Neural progenitor cell (in vitro differentiated cells): ENCODE results near the gene TMEM165. TPM values are rescaled to one million over a fixed set of nuclear protein-coding genes. Genes with fewer than 3 reads are reported as not detected.

Experiments
- DNase-seq: peaks from one replicate; pipeline ENCODE4 v3.0.0-alpha.2; 2016; ENCODE audit warnings: low spot score
- H2AFZ ChIP-seq: fragments of 200-600 bp; sonication (generic); replicated peaks from 2 replicates; pipeline ENCODE4 v1.6.1; 2016; ENCODE audit warnings: antibody characterized with exemption
- H3F3A ChIP-seq: fragments of 200-600 bp; sonication (generic); 2 replicates; pipeline ENCODE4 v1.6.1; 2016; ENCODE audit warnings: antibody characterized with exemption, low read depth
- H3K27ac ChIP-seq: fragments of 200-600 bp; sonication (generic); 2 replicates; pipeline ENCODE4 v1.5.1; 2016; ENCODE audit warnings: mild to moderate bottlenecking
- H3K27me3 ChIP-seq: fragments of 200-600 bp; sonication (generic); 2 replicates; pipeline ENCODE4 v1.6.1; 2016; ENCODE audit warnings: mild to moderate bottlenecking, moderate library complexity
- H3K36me3 ChIP-seq: fragments of 200-600 bp; sonication (generic); 2 replicates; pipeline ENCODE4 v1.5.1; 2016
- H3K4me1 ChIP-seq: fragments of 200-600 bp; sonication (generic); 2 replicates; pipeline ENCODE4 v1.6.1; 2016; ENCODE audit warnings: mixed run types
- H3K4me2 ChIP-seq: fragments of 200-600 bp; sonication (generic); 2 replicates; pipeline ENCODE4 v1.6.1; 2016
- H3K4me3 ChIP-seq: fragments of 200-600 bp; sonication (generic); 2 replicates; pipeline ENCODE4 v1.5.1; 2016
- H3K79me2 ChIP-seq: fragments of 200-600 bp; sonication (generic); 2 replicates; pipeline ENCODE4 v1.6.1; 2016; ENCODE audit warnings: low read depth
- H3K9ac ChIP-seq: fragments of 200-600 bp; sonication (generic); 2 replicates; pipeline ENCODE4 v1.6.1; 2016
- H3K9me3 ChIP-seq: fragments of 200-600 bp; sonication (generic); 2 replicates; pipeline ENCODE4 v1.5.1; 2016; ENCODE audit warnings: low read depth
- H4K20me1 ChIP-seq: fragments of 200-600 bp; sonication (generic); 2 replicates; pipeline ENCODE4 v1.6.1; 2016; ENCODE audit warnings: low read depth
- H3K27ac Mint-ChIP-seq: 3 replicates; pipeline ENCODE4 v1.8.0; 2021; ENCODE audit warnings: mixed read lengths
- H3K27me3 Mint-ChIP-seq: 2 replicates; pipeline ENCODE4 v1.8.0; 2022; ENCODE audit warnings: low read depth, mild to moderate bottlenecking, inconsistent platforms, moderate library complexity, mixed read lengths; ENCODE audit not compliant: insufficient read depth
- H3K36me3 Mint-ChIP-seq: 3 replicates; pipeline ENCODE4 v1.8.0; 2021; ENCODE audit warnings: mixed read lengths
- H3K4me1 Mint-ChIP-seq: 3 replicates; pipeline ENCODE4 v1.8.0; 2021; ENCODE audit warnings: mixed read lengths
- H3K4me3 Mint-ChIP-seq: 3 replicates; pipeline ENCODE4 v1.8.0; 2021; ENCODE audit warnings: mild to moderate bottlenecking, moderate library complexity, mixed read lengths
- H3K9me3 Mint-ChIP-seq: 3 replicates; pipeline ENCODE4 v1.8.0; 2020; ENCODE audit warnings: mixed read lengths
- EZH2 ChIP-seq: fragments of 200-600 bp; sonication (generic); IDR thresholded peaks from 2 replicates; pipeline ENCODE4 v1.6.1; 2017; ENCODE audit warnings: antibody characterized with exemption, mild to moderate bottlenecking, moderate library complexity
- EZH2phosphoT487 ChIP-seq: fragments of 200-600 bp; sonication (generic); IDR thresholded peaks from 2 replicates; pipeline ENCODE4 v1.6.1; 2017; ENCODE audit warnings: antibody characterized with exemption
- total RNA-seq: library from RNA; depleted of rRNA; stranded (reverse); fragments of >200 nt; gene quantifications from 2 replicates; pipeline ENCODE4 v1.2.3, GENCODE V29; 2015; ENCODE audit warnings: low replicate concordance
- TF ChIP-seq, protein P1 (sequence below): fragments of 200-600 bp; sonication (generic); IDR thresholded peaks from 2 replicates; pipeline ENCODE4 v1.5.1; 2017; ENCODE audit warnings: antibody characterized with exemption, mild to moderate bottlenecking

The TMEM165 gene
- total RNA-seq, 1 donor from 2014 or later, result 110 TPM

DNA sequence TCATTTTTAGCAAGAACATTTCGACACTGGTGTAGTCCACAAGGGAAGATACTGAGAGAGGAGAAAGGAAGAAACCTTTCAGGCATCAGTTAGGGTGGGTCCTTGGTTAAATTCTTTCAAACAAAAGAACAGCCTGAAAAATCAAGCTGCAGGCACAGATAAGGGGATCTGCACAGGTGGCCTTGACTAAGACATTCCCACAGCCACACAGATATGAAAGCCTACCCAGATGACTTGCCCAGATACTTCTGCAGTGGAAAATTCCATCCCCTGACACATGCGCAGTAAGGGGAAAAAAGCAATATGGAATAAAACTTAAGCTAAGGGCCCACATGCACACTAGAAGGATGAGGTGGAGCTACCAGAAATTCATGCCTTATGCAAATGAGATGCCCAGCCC lies 8.9 kb upstream of the TMEM165 start:
- no peaks in the 10 kb centered on the region for H3K9me3 ChIP-seq
- H3K27ac Mint-ChIP-seq, result no peak overlapping the region
- H4K20me1 ChIP-seq, result no peaks in the 10 kb centered on the region
- no peaks in the 10 kb centered on the region for H3K79me2 ChIP-seq
- H3K27me3 Mint-ChIP-seq, result peaks cover 2% of the 10 kb centered on the region
- H2AFZ ChIP-seq, result no peak overlapping the region
- H3K9me3 Mint-ChIP-seq, result no peaks in the 10 kb centered on the region
- H3K4me1 ChIP-seq, result no peaks in the 10 kb centered on the region
- no peaks in the 10 kb centered on the region for H3K36me3 Mint-ChIP-seq
- H3K9ac ChIP-seq, result no peak overlapping the region
- H3K4me3 ChIP-seq, result no peak overlapping the region
- H3K4me1 Mint-ChIP-seq, result no peaks in the 10 kb centered on the region
- no peaks in the 10 kb centered on the region for H3K36me3 ChIP-seq
- TF ChIP-seq, protein P1, sequence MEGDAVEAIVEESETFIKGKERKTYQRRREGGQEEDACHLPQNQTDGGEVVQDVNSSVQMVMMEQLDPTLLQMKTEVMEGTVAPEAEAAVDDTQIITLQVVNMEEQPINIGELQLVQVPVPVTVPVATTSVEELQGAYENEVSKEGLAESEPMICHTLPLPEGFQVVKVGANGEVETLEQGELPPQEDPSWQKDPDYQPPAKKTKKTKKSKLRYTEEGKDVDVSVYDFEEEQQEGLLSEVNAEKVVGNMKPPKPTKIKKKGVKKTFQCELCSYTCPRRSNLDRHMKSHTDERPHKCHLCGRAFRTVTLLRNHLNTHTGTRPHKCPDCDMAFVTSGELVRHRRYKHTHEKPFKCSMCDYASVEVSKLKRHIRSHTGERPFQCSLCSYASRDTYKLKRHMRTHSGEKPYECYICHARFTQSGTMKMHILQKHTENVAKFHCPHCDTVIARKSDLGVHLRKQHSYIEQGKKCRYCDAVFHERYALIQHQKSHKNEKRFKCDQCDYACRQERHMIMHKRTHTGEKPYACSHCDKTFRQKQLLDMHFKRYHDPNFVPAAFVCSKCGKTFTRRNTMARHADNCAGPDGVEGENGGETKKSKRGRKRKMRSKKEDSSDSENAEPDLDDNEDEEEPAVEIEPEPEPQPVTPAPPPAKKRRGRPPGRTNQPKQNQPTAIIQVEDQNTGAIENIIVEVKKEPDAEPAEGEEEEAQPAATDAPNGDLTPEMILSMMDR, result no peak
- TF ChIP-seq EZH2phosphoT487, result no peak
- no peak for TF ChIP-seq EZH2
- no peak overlapping the region for H3K27ac ChIP-seq
- H3F3A ChIP-seq, result no peaks in the 10 kb centered on the region
- no peak overlapping the region for H3K4me2 ChIP-seq
- no peaks in the 10 kb centered on the region for H3K27me3 ChIP-seq
- no peak overlapping the region for H3K4me3 Mint-ChIP-seq
- no peak for DNase-seq

DNA sequence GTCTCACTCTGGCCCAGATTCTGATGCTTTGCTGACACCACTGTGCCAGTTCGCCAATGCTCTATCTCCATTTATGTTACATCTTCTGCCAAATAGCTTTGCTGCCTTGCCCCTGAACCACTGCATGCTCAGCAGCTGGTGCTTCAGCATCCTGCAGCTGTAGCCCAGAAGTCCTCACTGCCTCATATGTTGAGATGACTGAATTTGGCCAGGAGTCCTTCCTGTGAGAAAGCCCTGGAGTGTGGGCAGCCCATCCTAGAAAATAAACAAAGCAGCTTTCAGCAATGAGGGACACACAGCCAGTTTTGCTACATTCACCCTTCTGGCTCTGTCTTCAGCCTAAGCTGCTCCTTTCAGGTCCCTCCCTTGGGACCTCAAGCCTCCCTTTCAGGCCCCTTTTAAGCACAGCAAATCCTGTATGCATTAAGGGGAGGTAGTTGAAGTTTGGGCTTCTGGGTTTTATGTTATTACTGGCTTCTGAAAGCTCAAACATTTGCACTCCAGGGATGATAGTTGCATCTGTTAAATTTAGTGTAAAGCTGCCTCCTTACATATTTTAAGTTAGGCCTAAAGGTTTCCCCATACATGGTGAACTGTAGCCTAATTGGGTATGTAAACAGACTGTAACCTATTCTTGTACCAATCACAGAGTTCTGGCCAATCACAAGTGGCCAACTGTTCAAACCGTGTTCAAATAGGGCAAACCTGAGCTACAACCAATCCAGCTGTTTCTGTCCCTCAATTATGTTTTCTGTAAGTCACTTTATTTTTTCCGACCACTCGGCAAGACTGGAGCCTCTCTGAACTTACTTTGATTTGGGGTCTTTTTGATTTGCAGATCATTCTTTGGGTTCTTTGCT lies 2.1 kb upstream of the TMEM165 start:
- Histone ChIP-seq H3K36me3 (no peaks in the 10 kb centered on the region), H2AFZ (no peak overlapping the region), H3K27me3 (peaks cover 10% of the 10 kb centered on the region), H4K20me1 (peaks cover 24% of the 10 kb centered on the region), H3K27ac (no peak overlapping the region), H3F3A (peaks cover 5% of the 10 kb centered on the region), H3K4me3 (no peak overlapping the region), H3K79me2 (peaks cover 29% of the 10 kb centered on the region), H3K9me3 (no peaks in the 10 kb centered on the region), H3K4me2 (no peak overlapping the region), H3K9ac (no peak overlapping the region), H3K4me1 (peaks cover 6% of the 10 kb centered on the region)
- Mint-ChIP-seq H3K36me3 (no peaks in the 10 kb centered on the region), H3K4me3 (no peak overlapping the region), H3K9me3 (no peaks in the 10 kb centered on the region), H3K4me1 (peaks cover 23% of the 10 kb centered on the region), H3K27me3 (no peaks in the 10 kb centered on the region), H3K27ac (no peak overlapping the region)
- TF ChIP-seq EZH2 (no peak), EZH2phosphoT487 (no peak)
- TF ChIP-seq, protein P1, result no peak
- no peak for DNase-seq

DNA sequence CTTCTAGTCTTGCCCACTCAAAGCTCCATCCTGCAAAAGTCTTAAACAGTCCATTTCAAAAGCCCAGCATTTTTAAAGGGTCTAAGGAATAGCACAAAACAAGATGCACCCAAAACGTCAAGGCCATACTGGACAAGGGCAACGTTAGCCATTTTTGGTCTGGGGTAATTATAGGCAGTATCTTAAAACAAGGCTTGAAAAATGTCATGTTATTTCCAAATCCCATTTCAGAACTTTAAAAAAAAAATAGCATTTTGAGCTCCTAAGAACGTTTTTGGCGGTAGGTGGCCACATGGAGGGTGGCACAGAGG lies 584 bp upstream of the TMEM165 start:
- Histone ChIP-seq H2AFZ (peak overlapping the region; percentile 61), H3K27ac (no peak overlapping the region)

More for the DNA sequence above, 584 bp upstream of the TMEM165 start:
- no peaks in the 10 kb centered on the region for H3K36me3 ChIP-seq
- H3K27me3 ChIP-seq, result peaks cover 10% of the 10 kb centered on the region
- no peak for DNase-seq
- peak overlapping the region; percentile 82 for H3K4me2 ChIP-seq
- H3K4me1 Mint-ChIP-seq, result peaks cover 29% of the 10 kb centered on the region
- no peaks in the 10 kb centered on the region for H3K27me3 Mint-ChIP-seq
- TF ChIP-seq, protein P1, result no peak
- TF ChIP-seq EZH2 (no peak), EZH2phosphoT487 (no peak)
- no peak overlapping the region for H3K27ac Mint-ChIP-seq
- H3K9ac ChIP-seq, result no peak overlapping the region
- peak overlapping the region; percentile 97 for H3K4me3 Mint-ChIP-seq
- peaks cover 2% of the 10 kb centered on the region for H3K36me3 Mint-ChIP-seq
- H3K79me2 ChIP-seq, result peaks cover 42% of the 10 kb centered on the region
- peaks cover 35% of the 10 kb centered on the region for H4K20me1 ChIP-seq
- no peaks in the 10 kb centered on the region for H3K9me3 ChIP-seq
- peaks cover 15% of the 10 kb centered on the region for H3K4me1 ChIP-seq
- peak overlapping the region; percentile 95 for H3K4me3 ChIP-seq
- peaks cover 5% of the 10 kb centered on the region for H3F3A ChIP-seq
- no peaks in the 10 kb centered on the region for H3K9me3 Mint-ChIP-seq
